Measurements from ENCODE around the gene P2RY2.

The P2RY2 gene

GRCh38 chr11:73206801-73207200 is 11.3 kb upstream of the P2RY2 start:
- DNase-seq = no peak

DNA sequence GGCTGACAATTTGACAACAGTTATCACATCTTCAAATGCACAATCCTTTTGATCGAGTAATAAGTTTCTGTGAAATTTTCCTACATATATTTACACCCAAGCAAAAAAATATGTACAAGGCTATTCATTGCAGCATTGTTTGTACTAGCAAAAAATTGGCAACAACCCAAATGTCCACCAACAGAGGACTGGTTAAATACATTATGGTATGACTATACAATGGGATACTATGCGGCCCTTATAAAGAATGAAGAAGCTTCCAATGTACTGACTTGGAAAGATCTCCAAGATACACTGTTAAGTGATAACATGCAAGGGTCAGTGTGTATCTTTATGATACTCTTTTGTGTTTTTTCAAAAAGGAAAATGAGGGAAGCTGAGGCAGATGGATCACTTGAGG is 8.2 kb upstream of the P2RY2 start:
- no peak for DNase-seq

- DNase-seq = no peak
Observed at GRCh38 chr11:73210916-73211667, 7.0 kb upstream of the P2RY2 start.

GRCh38 chr11:73213196-73214143 is 4.6 kb upstream of the P2RY2 start:
- DNase-seq = no peak

- no peak for DNase-seq
Observed at GRCh38 chr11:73215191-73216134, 2.6 kb upstream of the P2RY2 start.

- DNase-seq = no peak
Observed at GRCh38 chr11:73216465-73216864, 1.6 kb upstream of the P2RY2 start.

DNA sequence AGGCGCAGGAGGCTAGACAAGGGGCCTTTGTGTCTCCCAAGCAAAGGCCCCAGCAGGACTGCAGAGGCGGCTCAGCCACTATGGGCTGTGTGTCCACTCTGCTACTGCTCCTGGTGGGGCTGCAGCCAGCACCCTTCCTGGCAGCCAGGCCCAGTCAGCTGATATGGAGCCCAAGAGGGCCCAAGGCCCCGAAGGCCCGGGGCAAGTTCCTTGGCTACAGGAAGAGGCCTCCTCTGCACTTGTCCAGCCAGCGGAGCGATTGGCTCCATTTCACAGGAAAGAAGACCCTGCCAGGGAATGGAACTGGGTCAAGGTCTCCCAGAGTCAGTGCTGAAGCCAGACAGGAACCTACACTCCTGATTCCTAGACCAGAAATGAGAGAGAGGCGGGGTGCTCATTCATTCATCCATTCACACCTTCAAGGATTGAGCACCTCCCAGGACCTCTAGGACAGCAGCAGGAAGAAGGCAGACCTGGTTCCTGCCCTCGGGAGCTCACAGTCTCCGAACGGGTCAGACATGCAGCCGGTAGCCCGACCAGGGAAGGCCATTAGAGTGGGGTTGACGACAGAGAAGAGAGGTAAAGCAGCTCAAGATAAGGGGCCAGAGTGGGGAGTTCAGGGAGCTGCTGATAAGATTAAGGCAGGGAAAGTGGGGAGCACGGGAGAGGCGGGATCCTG is 811 bp upstream of the P2RY2 start:
- no peak for DNase-seq

- no peak for DNase-seq
Observed at GRCh38 chr11:73217810-73218105, 323 bp upstream of the P2RY2 start.

GRCh38 chr11:73218830-73219215 is 742 bp downstream of the P2RY2 start:
- no peak for DNase-seq

- no peak for DNase-seq
Observed at GRCh38 chr11:73219396-73220285, 1.6 kb downstream of the P2RY2 start.

- DNase-seq = no peak
Observed at GRCh38 chr11:73221451-73221850, 3.4 kb downstream of the P2RY2 start.

GRCh38 chr11:73221996-73222395 is 3.9 kb downstream of the P2RY2 start:
- no peak for DNase-seq

DNA sequence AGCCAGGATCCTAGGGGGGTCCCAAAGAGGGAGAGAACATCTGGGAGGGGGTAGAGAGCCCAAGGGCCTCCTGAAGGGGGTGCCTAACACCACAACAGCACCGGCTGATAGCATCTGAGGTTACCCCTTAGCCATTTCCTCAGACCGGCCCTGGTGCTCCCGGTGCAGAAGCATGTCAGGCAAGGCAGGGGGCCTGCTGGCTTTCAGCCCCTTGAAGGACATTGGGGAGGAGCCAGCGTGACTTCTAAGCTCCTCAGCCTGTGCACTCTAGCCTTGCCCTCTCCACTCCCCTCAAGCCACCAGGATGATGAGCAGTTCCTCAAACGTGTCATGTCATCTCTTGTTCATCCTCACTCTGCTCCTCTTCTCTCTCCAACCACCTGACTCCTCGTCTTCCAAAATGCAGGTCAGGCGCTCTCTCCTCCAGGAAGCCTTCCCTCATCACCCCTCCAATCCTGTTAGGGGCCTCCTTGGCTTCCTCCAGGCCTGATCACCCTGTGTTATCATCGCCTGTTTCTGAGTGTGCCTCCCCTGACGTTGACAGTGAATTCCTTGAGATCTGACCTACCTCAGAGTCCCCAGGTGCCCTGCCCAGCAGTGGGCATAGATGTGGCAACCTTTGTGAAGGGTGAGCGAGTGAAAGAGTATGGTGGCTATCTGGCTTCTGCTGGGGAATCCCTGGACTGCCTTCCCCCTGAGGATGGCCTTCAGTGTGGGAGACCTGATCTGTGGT is 6.1 kb downstream of the P2RY2 start:
- peak; percentile 16 for DNase-seq

DNA sequence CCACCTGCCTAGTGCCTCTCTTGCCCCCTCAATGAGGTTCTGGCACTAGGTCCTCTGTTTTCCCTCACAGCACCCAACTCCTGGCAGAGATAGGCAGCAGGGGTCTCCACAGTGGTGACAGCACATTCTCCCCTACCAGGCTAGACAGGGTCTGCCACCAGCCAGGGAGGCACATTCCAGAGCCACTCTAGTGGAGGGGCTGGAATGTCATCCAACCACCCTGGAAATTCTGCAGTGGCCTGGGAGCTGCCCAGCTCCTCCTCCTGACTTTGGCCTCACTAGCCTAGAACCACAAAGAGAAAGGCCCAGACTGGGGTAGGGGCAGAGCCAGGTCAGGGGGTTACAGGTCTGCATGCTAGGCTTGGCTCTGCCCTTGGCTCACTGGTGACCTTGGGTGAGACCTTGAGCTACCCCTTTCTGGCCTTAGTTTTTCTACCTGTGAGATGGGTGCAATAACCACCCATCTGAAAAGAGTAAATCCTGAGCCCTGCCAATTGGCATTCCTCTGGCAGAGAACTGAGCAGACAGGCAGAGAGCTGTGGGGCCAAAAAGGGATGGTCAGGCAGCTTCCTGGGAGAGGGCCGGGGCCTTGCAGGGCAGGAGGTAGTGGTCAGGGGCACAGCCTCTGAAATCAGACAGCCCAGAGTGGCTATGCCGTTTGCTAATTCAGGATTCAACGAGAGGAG is 7.1 kb downstream of the P2RY2 start:
- DNase-seq = peak; percentile 31

DNA sequence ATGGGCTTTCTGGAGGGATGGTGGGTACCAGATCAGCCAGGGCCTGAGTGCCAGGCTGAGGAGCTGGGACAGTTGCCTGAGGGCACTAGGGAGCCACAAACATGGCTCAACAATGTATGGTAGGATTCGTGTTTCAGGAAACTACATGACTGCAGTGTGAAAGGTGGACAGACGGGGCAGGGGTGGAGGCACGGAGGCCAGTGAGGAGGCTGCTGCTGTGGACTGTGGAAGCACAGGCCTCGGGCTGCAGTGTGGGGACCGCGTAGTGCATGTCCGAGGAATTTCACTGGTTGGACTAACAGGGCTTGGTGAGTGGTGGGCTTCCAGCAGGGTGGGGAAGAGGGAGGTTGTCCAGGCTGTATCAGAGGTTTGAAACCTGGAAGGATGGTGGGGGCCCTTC is 7.8 kb downstream of the P2RY2 start:
- peak; percentile 18 for DNase-seq

DNA sequence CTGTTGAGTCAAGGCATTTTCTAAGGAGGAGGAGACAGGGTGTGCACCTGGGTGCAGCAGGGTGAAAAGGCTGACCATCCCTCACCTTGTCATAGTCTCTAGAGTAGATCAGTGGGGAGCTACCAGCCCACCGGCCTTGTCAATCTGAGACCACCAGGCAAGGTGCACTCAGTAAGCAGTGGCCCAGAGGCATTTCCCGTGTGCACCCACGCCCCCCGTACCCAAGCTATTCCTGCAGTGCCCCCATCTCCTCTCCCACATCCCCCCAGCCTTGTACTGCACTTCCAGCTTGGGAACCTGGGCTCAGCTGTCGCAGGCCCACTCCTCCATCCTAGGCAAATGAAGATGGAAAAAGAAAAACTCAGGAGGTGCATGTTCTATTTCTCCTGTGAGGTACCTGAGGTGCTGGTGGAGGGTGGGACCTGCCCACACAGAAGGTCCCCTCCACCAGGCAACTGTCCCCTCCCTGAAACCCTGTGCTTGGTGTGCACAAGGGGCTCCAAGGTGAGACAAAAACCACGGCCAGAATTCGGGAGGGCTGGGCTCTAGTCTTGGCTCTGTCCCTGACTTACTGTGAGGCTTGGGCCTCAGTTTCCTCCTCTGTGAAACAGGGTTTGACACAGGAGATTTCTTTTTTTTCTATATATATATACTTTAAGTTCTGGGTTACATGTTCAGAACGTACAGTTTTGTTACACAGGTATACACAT is 8.4 kb downstream of the P2RY2 start:
- peak; percentile 25 for DNase-seq

GRCh38 chr11:73227571-73228211 is 9.6 kb downstream of the P2RY2 start:
- DNase-seq = peak; percentile 35

GRCh38 chr11:73228268-73229134 is 10.4 kb downstream of the P2RY2 start:
- peak; percentile 37 for DNase-seq

Measured in right forelimb (tissue), 1 donor.